Panc1 (cell line): ENCODE measurements around the gene HAPLN1. TPM values are rescaled to one million over a fixed set of nuclear protein-coding genes. Genes with fewer than 3 reads are reported as not detected.

Source experiments
- ATAC-seq: fragments of 200-7000 bp; cut with Tn5 transposase; 2 replicates; pipeline ENCODE4 v1.9.1; 2020; ENCODE audit warnings: mild to moderate bottlenecking, moderate library complexity
- BruUV-seq: library from RNA; stranded (reverse); fragments of 400-500 nt; replicated peaks from 2 replicates; lab custom pipeline; 2021; lab: Mats Ljungman, UMichigan
- CTCF ChIA-PET: fragments of 300-600 bp; sonication (Branson Sonifier 250); formaldehyde crosslinking; loops from one replicate; lab custom pipeline; 2022; ENCODE audit warnings: antibody characterized with exemption; lab: Charles Lee
- POLR2A ChIA-PET: fragments of 300-600 bp; sonication (Branson Sonifier 250); formaldehyde crosslinking; loops from one replicate; lab custom pipeline; 2022; ENCODE audit warnings: antibody characterized with exemption; lab: Charles Lee
- DNase-seq: peaks from one replicate; pipeline ENCODE4 v3.0.0-alpha.2; 2010; ENCODE audit warnings: low read depth, low spot score
- H3K27ac ChIP-seq: 2 replicates; pipeline ENCODE4 v1.5.1; 2011; ENCODE audit warnings: mild to moderate bottlenecking, low read length, inconsistent platforms
- H3K27me3 ChIP-seq: fragments of 200-500 bp; sonication (Bioruptor generic); 2 replicates; pipeline ENCODE4 v1.6.0; 2014; ENCODE audit warnings: low read length, inconsistent platforms; ENCODE audit not compliant: control insufficient read depth, insufficient read depth
- H3K36me3 ChIP-seq: fragments of 200-500 bp; sonication (Bioruptor generic); 2 replicates; pipeline ENCODE4 v1.5.1; 2014; ENCODE audit warnings: inconsistent platforms, mild to moderate bottlenecking, low read length, moderate library complexity; ENCODE audit not compliant: control insufficient read depth, insufficient read depth
- H3K4me1 ChIP-seq: 2 replicates; pipeline ENCODE4 v1.5.1; 2011; ENCODE audit warnings: inconsistent platforms, mild to moderate bottlenecking, low read length, moderate library complexity; ENCODE audit not compliant: control insufficient read depth, insufficient read depth
- H3K4me3 ChIP-seq, 2 experiments: 2 replicates each; pipeline ENCODE4 v1.5.1; 2011 to 2012; ENCODE audit warnings: low read depth in 2 of 2, low read length in 2 of 2, mild to moderate bottlenecking in 2 of 2, inconsistent platforms in 1 of 2, moderate library complexity in 1 of 2
- H3K9me3 ChIP-seq: fragments of 200-500 bp; sonication (Bioruptor generic); 2 replicates; pipeline ENCODE4 v1.5.1; 2014; ENCODE audit warnings: low read depth, mild to moderate bottlenecking, inconsistent platforms, low read length, moderate library complexity; ENCODE audit not compliant: control insufficient read depth, insufficient read depth
- POLR2AphosphoS5 ChIP-seq: IDR thresholded peaks from 2 replicates; pipeline ENCODE4 v1.6.1; 2012; ENCODE audit warnings: mild to moderate bottlenecking, low read depth, low read length, moderate library complexity
- SIN3A ChIP-seq: IDR thresholded peaks from 2 replicates; pipeline ENCODE4 v1.6.1; 2012; ENCODE audit warnings: low read depth, mild to moderate bottlenecking, low read length, moderate library complexity, borderline replicate concordance; ENCODE audit not compliant: insufficient read depth
- TCF7L2 ChIP-seq: IDR thresholded peaks from 2 replicates; pipeline ENCODE4 v1.6.1; 2011; ENCODE audit warnings: mild to moderate bottlenecking, low read depth, low read length, inconsistent platforms
- in situ Hi-C: cut with HindIII; loops from 2 replicates; pipeline ENCODE4 v1.10.0; 2016; ENCODE audit warnings: low sequenced_read_pairs, low pct_unique_long_range_greater_than_20kb
- intact Hi-C: fragments of 100-400 bp; cut with micrococcal nuclease; formaldehyde crosslinking; loops from one replicate; pipeline ENCODE4 v1.10.0; 2022; ENCODE audit not compliant: unreplicated experiment
- total RNA-seq: library from RNA; stranded (reverse); gene quantifications from one replicate; pipeline ENCODE4 v1.2.1, GENCODE V29; 2021; ENCODE audit not compliant: unreplicated experiment
- TF ChIP-seq, protein P1 (sequence below), 2 experiments: IDR thresholded peaks; 2 replicates each; pipeline ENCODE4 v1.6.1; 2011 to 2012; ENCODE audit warnings: low read depth in 2 of 2, control low read depth in 1 of 2, low read length in 1 of 2, mild to moderate bottlenecking in 1 of 2, moderate library complexity in 1 of 2; ENCODE audit not compliant: insufficient read depth in 1 of 2
- TF ChIP-seq, protein P2 (sequence below): fragments of 450-650 bp; IDR thresholded peaks from 2 replicates; pipeline ENCODE4 v1.5.1; 2017; ENCODE audit warnings: mild to moderate bottlenecking

The HAPLN1 gene
- total RNA-seq, 1 experiment from 2014 or later: 0.13 TPM

GRCh38 chr5:83731638-83732037 lies 11.0 kb upstream of the HAPLN1 start:
- ChIA-PET CTCF (no interaction called here), POLR2A (interaction anchor here (0.6 kb wide), 1 partner anchor 24 kb away, joined by 4 read pairs; no protein-coding TSS in a partner anchor)
- in situ Hi-C loops: no loop called here
- Histone ChIP-seq H3K4me3 (no peak overlapping the region), H3K4me1 (no peaks in the 10 kb centered on the region), H3K36me3 (no peaks in the 10 kb centered on the region), H3K27ac (no peak overlapping the region), H3K27me3 (no peaks in the 10 kb centered on the region), H3K9me3 (no peaks in the 10 kb centered on the region)
- intact Hi-C loops: no loop called here
- no TSS peak for BruUV-seq
- DNase-seq (no peak), ATAC-seq (no peak)
- TF ChIP-seq, protein P1, sequence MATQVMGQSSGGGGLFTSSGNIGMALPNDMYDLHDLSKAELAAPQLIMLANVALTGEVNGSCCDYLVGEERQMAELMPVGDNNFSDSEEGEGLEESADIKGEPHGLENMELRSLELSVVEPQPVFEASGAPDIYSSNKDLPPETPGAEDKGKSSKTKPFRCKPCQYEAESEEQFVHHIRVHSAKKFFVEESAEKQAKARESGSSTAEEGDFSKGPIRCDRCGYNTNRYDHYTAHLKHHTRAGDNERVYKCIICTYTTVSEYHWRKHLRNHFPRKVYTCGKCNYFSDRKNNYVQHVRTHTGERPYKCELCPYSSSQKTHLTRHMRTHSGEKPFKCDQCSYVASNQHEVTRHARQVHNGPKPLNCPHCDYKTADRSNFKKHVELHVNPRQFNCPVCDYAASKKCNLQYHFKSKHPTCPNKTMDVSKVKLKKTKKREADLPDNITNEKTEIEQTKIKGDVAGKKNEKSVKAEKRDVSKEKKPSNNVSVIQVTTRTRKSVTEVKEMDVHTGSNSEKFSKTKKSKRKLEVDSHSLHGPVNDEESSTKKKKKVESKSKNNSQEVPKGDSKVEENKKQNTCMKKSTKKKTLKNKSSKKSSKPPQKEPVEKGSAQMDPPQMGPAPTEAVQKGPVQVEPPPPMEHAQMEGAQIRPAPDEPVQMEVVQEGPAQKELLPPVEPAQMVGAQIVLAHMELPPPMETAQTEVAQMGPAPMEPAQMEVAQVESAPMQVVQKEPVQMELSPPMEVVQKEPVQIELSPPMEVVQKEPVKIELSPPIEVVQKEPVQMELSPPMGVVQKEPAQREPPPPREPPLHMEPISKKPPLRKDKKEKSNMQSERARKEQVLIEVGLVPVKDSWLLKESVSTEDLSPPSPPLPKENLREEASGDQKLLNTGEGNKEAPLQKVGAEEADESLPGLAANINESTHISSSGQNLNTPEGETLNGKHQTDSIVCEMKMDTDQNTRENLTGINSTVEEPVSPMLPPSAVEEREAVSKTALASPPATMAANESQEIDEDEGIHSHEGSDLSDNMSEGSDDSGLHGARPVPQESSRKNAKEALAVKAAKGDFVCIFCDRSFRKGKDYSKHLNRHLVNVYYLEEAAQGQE (IDR thresholded peaks at IDR 0.05; ENCODE audit: insufficient read depth in 1 of 2, low read depth in 2 of 2, low read length in 1 of 2): no peak
- no peak for TF ChIP-seq SIN3A
- TF ChIP-seq POLR2AphosphoS5: no peak

GRCh38 chr5:83729362-83729761 lies 8.7 kb upstream of the HAPLN1 start:
- no peaks in the 10 kb centered on the region for H3K27me3 ChIP-seq
- ATAC-seq (no peak), DNase-seq (no peak)
- H3K9me3 ChIP-seq: no peaks in the 10 kb centered on the region
- no peaks in the 10 kb centered on the region for H3K36me3 ChIP-seq
- CTCF ChIA-PET: no interaction called here
- TF ChIP-seq POLR2AphosphoS5: no peak
- TF ChIP-seq, protein P1 (IDR thresholded peaks at IDR 0.05; ENCODE audit: insufficient read depth in 1 of 2, low read depth in 2 of 2, low read length in 1 of 2): no peak
- TF ChIP-seq, protein P2, sequence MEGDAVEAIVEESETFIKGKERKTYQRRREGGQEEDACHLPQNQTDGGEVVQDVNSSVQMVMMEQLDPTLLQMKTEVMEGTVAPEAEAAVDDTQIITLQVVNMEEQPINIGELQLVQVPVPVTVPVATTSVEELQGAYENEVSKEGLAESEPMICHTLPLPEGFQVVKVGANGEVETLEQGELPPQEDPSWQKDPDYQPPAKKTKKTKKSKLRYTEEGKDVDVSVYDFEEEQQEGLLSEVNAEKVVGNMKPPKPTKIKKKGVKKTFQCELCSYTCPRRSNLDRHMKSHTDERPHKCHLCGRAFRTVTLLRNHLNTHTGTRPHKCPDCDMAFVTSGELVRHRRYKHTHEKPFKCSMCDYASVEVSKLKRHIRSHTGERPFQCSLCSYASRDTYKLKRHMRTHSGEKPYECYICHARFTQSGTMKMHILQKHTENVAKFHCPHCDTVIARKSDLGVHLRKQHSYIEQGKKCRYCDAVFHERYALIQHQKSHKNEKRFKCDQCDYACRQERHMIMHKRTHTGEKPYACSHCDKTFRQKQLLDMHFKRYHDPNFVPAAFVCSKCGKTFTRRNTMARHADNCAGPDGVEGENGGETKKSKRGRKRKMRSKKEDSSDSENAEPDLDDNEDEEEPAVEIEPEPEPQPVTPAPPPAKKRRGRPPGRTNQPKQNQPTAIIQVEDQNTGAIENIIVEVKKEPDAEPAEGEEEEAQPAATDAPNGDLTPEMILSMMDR: no peak
- TF ChIP-seq TCF7L2: no peak
- TF ChIP-seq SIN3A: no peak
- POLR2A ChIA-PET: no interaction called here
- no peak overlapping the region for H3K4me3 ChIP-seq
- in situ Hi-C loops: no loop called here
- intact Hi-C loops: no loop called here
- BruUV-seq: no TSS peak
- H3K27ac ChIP-seq: no peak overlapping the region
- H3K4me1 ChIP-seq: no peaks in the 10 kb centered on the region
